Adrenal gland (tissue), 5 donors: ENCODE measurements around the gene UBE2D2.

Experiments used
- POLR2A ChIP-seq, 2 donors: fragments of 450-650 bp; IDR thresholded peaks; one replicate each; pipeline ENCODE4 v1.6.1; 2017; ENCODE audit warnings: antibody characterized with exemption in 2 of 2, mild to moderate bottlenecking in 2 of 2, moderate library complexity in 1 of 2
- TF ChIP-seq, protein P1 (sequence below), 6 experiments: fragments of 450-650 bp in 4 of 6; fragments of 200-600 bp in 2 of 6; sonication (generic) in 1 of 6; IDR thresholded peaks; 1 replicate in 5 of 6; 2 replicates in 1 of 6; pipeline versions ENCODE4 v1.5.1 to v1.8.0; 2016 to 2021; ENCODE audit warnings: antibody characterized with exemption in 6 of 6, mild to moderate bottlenecking in 2 of 6, moderate library complexity in 1 of 6
- donor health status: DM: no; HTN: no; CAD: no.

DNA sequence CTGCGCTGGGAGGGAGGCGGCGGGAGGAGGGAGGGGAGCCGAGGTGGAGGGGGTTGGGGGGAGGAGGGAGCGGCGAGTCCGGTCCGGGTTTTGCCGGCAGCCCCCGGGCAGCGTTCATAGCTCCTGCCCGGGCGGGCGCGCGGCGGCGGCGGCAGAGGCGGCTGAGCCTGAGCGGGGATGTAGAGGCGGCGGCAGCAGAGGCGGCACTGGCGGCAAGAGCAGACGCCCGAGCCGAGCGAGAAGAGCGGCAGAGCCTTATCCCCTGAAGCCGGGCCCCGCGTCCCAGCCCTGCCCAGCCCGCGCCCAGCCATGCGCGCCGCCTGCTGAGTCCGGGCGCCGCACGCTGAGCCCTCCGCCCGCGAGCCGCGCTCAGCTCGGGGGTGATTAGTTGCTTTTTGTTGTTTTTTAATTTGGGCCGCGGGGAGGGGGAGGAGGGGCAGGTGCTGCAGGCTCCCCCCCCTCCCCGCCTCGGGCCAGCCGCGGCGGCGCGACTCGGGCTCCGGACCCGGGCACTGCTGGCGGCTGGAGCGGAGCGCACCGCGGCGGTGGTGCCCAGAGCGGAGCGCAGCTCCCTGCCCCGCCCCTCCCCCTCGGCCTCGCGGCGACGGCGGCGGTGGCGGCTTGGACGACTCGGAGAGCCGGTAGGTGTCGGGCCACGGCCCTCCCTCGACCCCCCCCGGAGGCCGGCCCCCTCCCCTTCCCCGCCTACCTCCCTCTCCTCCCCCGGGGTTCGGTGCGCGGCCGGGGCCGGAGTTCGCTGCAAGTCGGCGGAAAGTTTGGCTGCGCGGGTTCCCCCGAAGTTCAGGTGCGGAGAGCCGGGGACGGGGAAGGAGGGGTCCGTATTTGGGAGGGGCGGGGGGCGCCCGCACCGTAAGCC, 87.3 kb downstream of the UBE2D2 start, which contains the start of gene CXXC5:
- TF ChIP-seq POLR2A (IDR thresholded peaks at IDR 0.05) = peak; percentile 85
- TF ChIP-seq, protein P1, sequence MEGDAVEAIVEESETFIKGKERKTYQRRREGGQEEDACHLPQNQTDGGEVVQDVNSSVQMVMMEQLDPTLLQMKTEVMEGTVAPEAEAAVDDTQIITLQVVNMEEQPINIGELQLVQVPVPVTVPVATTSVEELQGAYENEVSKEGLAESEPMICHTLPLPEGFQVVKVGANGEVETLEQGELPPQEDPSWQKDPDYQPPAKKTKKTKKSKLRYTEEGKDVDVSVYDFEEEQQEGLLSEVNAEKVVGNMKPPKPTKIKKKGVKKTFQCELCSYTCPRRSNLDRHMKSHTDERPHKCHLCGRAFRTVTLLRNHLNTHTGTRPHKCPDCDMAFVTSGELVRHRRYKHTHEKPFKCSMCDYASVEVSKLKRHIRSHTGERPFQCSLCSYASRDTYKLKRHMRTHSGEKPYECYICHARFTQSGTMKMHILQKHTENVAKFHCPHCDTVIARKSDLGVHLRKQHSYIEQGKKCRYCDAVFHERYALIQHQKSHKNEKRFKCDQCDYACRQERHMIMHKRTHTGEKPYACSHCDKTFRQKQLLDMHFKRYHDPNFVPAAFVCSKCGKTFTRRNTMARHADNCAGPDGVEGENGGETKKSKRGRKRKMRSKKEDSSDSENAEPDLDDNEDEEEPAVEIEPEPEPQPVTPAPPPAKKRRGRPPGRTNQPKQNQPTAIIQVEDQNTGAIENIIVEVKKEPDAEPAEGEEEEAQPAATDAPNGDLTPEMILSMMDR (IDR thresholded peaks at IDR 0.05) = no peak
